ENCODE measurements around the gene PPP2CA. TPM values are rescaled to one million over a fixed set of nuclear protein-coding genes. Genes with fewer than 3 reads are reported as not detected.
"Not testable (repeated sequence)": the region's sequence is repeated elsewhere in the genome, so short reads cannot be mapped to it uniquely, and the experiment has no call there.

The PPP2CA gene
- total and polyA plus RNA-seq, 11 donors = 59.7 to 219 (median 171) TPM

DNA sequence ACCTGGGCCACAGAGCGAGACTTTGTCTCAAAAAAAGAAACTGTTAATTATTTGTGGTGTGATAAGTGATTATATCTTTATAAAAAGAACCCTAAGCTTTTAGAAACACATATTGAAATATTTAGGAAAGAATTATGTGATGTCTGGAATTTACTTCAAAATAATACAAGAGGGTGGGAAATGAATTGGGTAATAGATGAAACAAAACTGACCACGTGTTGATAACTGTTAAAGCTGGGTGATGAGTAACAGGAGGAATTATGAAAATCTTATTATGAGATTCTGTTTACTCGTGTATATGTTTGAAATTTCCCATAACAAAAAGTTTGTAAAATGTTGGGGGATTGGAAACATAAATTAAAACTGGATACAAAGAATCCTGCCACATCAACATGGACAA is 33.0 kb upstream of the PPP2CA start:
- Histone ChIP-seq H3K4me1 (peaks cover 0 to 27% (median 16%) of the 10 kb centered on the region in 12 donors), H3K9me3 (peaks cover 0 to 18% (median 0%) of the 10 kb centered on the region in 12 donors), H3K27me3 (no peaks in the 10 kb centered on the region), H3K4me3 (no peak overlapping the region), H3K36me3 (no peaks in the 10 kb centered on the region), H3K27ac (no peak overlapping the region)
- TF ChIP-seq, protein P1, sequence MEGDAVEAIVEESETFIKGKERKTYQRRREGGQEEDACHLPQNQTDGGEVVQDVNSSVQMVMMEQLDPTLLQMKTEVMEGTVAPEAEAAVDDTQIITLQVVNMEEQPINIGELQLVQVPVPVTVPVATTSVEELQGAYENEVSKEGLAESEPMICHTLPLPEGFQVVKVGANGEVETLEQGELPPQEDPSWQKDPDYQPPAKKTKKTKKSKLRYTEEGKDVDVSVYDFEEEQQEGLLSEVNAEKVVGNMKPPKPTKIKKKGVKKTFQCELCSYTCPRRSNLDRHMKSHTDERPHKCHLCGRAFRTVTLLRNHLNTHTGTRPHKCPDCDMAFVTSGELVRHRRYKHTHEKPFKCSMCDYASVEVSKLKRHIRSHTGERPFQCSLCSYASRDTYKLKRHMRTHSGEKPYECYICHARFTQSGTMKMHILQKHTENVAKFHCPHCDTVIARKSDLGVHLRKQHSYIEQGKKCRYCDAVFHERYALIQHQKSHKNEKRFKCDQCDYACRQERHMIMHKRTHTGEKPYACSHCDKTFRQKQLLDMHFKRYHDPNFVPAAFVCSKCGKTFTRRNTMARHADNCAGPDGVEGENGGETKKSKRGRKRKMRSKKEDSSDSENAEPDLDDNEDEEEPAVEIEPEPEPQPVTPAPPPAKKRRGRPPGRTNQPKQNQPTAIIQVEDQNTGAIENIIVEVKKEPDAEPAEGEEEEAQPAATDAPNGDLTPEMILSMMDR (IDR thresholded peaks at IDR 0.05) = no peak
- no peak for TF ChIP-seq POLR2A (IDR thresholded peaks at IDR 0.05)
- DNase-seq = no peak
- ATAC-seq = no peak
- 84 to 85% (median 85%) methylated on average over 3 of the region's 3 CpGs for whole genome bisulfite sequencing, 4 donors
- intact Hi-C loops (cut with DNase I) = no loop called here

DNA sequence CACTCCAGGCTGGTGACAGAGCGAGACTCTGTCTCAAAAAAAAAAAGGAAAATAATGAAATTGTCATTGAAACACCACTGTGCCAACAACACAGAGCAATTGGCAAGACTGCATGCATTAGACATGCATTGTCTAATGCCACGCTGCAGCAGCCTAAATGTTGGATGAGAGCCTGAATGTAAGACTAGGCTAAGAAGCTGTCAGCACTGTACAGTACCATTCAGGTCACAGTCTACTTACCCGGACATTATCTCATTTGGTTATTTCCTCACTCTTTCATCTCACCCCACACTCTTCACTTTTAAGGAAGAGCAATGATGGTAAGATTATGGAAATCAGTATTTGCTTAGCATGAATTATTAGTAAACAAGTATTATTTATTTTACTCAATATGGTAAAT is 31.3 kb upstream of the PPP2CA start:
- intact Hi-C loops (cut with DNase I) = no loop called here
- ATAC-seq (peak in 3 of 4 donors; percentile 35 to 55 (median 36)), DNase-seq (no peak)
- Histone ChIP-seq H3K27me3 (no peaks in the 10 kb centered on the region), H3K9me3 (peaks cover 0 to 5% (median 0%) of the 10 kb centered on the region in 12 donors), H3K36me3 (no peaks in the 10 kb centered on the region), H3K4me3 (no peak overlapping the region), H3K4me1 (peaks cover 0 to 35% (median 16%) of the 10 kb centered on the region in 12 donors), H3K27ac (no peak overlapping the region)
- no peak for TF ChIP-seq POLR2A (IDR thresholded peaks at IDR 0.05)
- TF ChIP-seq, protein P1 (IDR thresholded peaks at IDR 0.05) = no peak
- 58 to 69% (median 62%) methylated on average over 3 of the region's 3 CpGs for WGBS, 4 donors

DNA sequence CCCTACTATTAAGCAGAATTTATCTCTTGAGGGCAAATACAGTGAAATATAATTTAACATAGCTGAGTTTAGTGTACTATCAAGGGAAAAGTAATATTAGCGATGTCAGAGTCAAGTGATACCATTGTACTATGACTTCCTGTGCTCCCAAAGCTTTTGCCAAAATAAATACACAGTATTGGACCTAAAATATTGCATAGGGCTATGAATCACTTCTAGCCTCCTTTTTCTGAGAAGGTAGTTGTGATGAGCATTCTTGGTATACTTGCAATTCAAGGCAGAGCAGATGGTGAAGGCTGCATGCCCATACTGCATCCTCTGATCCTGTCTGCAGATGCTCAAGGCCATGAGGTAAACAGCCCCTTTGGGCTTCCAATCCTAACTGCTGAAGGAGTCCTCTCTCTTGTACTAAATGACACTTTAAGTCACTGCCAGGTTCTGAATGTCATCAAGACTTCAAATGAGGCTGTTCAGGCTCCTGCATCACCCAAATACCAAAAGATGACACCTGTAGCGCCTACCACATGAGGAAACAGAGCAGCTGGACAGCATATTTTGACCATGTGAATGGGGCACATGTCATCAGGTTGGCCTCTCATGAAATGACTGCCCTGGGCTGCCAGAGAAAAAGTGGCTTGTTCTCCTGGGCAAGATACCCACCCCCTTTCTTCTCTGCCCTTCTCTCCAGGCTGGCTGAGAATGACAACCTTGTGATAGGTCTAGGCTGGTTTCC is 29.7 kb upstream of the PPP2CA start:
- H3K4me3 ChIP-seq = no peak overlapping the region
- H3K9me3 ChIP-seq = no peaks in the 10 kb centered on the region
- H3K36me3 ChIP-seq = no peaks in the 10 kb centered on the region
- H3K4me1 ChIP-seq = peaks cover 0 to 35% (median 16%) of the 10 kb centered on the region in 12 donors
- intact Hi-C loops (cut with DNase I) = loop anchor here in 1 of 10 donors (2.0 kb wide), 1 partner anchor 39 kb away; no protein-coding TSS in a partner anchor
- H3K27me3 ChIP-seq = no peaks in the 10 kb centered on the region
- H3K27ac ChIP-seq = peak overlapping the region in 6 of 12 donors; percentile 8 to 51 (median 34)
- peak in 3 of 4 donors; percentile 45 to 81 (median 71) for ATAC-seq
- 56 to 76% (median 65%) methylated on average over 2 of the region's 2 CpGs for WGBS, 4 donors
- TF ChIP-seq, protein P1 (IDR thresholded peaks at IDR 0.05) = no peak
- TF ChIP-seq POLR2A (IDR thresholded peaks at IDR 0.05) = no peak
- no peak for DNase-seq

GRCh38 chr5:134253368-134254153 is 27.7 kb upstream of the PPP2CA start:
- H3K27ac ChIP-seq, ATAC-seq, H3K27me3 ChIP-seq, H3K36me3 ChIP-seq, H3K9me3 ChIP-seq, DNase-seq, H3K4me3 ChIP-seq: not testable (repeated sequence)
- intact Hi-C loops (cut with DNase I) = loop anchor here in 2 of 10 donors (2.0 to 5.0 kb wide), 2 partner anchors 34 to 37 kb away; no protein-coding TSS in a partner anchor
- WGBS, 4 donors = 97% methylated on average over 8 of the region's 8 CpGs
- H3K4me1 ChIP-seq = peaks cover 0 to 45% (median 22%) of the 10 kb centered on the region in 12 donors

Measured in heart left ventricle (tissue), 16 donors.